ENCODE measurements around the gene F7. TPM values are rescaled to one million over a fixed set of nuclear protein-coding genes. Genes with fewer than 3 reads are reported as not detected.

Gene F7
- total RNA-seq, 1 donor from 2014 or later: 0.06 TPM

- no peak overlapping the region for H3K4me3 ChIP-seq (ENCODE audit: low read depth, low read length)
- TF ChIP-seq, protein P1, sequence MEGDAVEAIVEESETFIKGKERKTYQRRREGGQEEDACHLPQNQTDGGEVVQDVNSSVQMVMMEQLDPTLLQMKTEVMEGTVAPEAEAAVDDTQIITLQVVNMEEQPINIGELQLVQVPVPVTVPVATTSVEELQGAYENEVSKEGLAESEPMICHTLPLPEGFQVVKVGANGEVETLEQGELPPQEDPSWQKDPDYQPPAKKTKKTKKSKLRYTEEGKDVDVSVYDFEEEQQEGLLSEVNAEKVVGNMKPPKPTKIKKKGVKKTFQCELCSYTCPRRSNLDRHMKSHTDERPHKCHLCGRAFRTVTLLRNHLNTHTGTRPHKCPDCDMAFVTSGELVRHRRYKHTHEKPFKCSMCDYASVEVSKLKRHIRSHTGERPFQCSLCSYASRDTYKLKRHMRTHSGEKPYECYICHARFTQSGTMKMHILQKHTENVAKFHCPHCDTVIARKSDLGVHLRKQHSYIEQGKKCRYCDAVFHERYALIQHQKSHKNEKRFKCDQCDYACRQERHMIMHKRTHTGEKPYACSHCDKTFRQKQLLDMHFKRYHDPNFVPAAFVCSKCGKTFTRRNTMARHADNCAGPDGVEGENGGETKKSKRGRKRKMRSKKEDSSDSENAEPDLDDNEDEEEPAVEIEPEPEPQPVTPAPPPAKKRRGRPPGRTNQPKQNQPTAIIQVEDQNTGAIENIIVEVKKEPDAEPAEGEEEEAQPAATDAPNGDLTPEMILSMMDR (conservative IDR thresholded peaks at IDR 0.05; ENCODE audit: low read depth, low read length): no peak
These were observed 33.4 kb downstream of the F7 start for GRCh38 chr13:113138792-113139551.

DNA sequence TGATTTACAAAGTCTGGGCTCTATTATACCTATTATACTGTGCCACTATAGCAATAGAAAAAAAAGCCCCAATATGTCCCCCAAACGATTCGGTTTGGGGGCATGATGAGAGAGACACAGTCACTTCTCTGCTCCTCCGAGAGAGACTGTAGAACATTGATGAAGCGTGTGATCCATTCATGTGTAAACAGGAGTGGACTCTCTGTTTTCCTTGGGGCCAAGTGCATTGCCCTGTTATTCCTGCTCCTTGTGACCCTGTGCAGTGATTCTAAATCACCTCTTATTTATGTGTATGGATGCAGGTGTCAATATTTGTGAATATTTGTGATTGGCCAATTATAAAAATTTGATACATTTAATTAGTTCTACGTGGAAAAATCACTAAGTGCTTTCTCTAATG is 34.0 kb downstream of the F7 start:
- TF ChIP-seq, protein P1 (conservative IDR thresholded peaks at IDR 0.05; ENCODE audit: low read depth, low read length): no peak
- DNase-seq (ENCODE audit: low read depth): no peak
- no peak overlapping the region for H3K4me3 ChIP-seq (ENCODE audit: low read depth, low read length)

More at GRCh38 chr13:113138792-113139551, 33.4 kb downstream of the F7 start:
- no peak for DNase-seq (ENCODE audit: low read depth)

DNA sequence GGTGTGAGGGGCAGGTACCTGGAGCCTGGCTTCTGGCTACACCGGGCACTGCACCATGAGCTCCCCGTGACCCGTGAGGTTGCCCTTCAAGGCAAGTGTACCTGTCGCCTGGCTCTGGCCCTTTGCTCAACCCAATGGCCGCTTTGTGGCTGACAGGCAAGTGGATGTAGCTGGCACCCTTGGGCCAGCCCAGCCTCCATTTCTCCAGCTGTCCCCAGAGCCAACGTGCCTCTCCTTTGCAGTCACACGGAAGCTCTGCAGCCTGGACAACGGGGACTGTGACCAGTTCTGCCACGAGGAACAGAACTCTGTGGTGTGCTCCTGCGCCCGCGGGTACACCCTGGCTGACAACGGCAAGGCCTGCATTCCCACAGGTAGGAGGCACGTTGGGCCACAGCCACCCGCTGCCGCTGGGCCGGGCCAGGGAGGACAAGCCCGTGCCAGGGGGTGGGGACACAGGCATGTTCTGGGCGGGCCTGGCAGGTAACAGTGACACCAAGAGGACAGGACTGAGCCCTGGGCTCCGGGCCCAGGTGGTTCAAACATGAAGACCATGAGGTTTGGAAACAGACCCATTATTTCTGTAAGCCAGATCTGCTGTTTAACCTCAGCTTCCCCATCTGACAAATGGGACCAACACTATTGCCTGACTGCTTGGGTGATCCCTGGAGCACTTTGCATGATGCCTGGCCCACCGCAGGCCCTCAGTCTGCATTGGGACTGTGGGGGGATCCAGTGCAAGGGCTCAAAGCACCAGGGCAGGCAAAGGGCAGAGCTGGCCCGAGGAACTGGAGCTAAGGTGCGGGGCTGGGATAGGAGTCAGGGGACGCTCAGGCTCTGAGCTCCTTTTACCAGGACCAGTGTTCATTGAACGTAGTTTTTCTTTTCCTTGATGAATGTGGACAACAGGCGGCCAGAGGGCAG is 35.3 kb downstream of the F7 start:
- DNase-seq (ENCODE audit: low read depth): no peak
- no peak overlapping the region for H3K4me3 ChIP-seq (ENCODE audit: low read depth, low read length)
- TF ChIP-seq, protein P1 (conservative IDR thresholded peaks at IDR 0.05; ENCODE audit: low read depth, low read length): no peak

DNA sequence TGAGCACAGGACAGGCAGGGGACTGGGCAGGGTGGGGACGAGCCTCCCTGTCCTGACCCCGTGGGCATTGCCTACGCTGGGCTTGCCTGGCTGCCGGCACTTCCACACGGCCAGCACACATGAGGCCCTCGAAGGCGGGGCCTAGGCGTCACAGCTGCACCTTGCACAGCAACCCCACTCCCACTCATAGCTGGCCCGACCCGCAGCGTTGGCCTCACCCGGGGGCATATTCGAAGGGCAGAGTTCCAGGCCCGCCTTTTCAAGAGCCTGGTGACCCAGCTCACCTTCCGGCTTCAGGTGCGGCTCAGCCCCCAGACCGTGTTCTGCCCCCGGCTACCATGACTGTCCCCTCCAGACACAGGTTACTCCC is 36.0 kb downstream of the F7 start:
- no peak for DNase-seq (ENCODE audit: low read depth)
- H3K4me3 ChIP-seq (ENCODE audit: low read depth, low read length): no peak overlapping the region
- TF ChIP-seq, protein P1 (conservative IDR thresholded peaks at IDR 0.05; ENCODE audit: low read depth, low read length): no peak

GRCh38 chr13:113142876-113143275 is 37.3 kb downstream of the F7 start:
- no peak overlapping the region for H3K4me3 ChIP-seq (ENCODE audit: low read depth, low read length)
- TF ChIP-seq, protein P1 (conservative IDR thresholded peaks at IDR 0.05; ENCODE audit: low read depth, low read length): no peak
- DNase-seq (ENCODE audit: low read depth): no peak

DNA sequence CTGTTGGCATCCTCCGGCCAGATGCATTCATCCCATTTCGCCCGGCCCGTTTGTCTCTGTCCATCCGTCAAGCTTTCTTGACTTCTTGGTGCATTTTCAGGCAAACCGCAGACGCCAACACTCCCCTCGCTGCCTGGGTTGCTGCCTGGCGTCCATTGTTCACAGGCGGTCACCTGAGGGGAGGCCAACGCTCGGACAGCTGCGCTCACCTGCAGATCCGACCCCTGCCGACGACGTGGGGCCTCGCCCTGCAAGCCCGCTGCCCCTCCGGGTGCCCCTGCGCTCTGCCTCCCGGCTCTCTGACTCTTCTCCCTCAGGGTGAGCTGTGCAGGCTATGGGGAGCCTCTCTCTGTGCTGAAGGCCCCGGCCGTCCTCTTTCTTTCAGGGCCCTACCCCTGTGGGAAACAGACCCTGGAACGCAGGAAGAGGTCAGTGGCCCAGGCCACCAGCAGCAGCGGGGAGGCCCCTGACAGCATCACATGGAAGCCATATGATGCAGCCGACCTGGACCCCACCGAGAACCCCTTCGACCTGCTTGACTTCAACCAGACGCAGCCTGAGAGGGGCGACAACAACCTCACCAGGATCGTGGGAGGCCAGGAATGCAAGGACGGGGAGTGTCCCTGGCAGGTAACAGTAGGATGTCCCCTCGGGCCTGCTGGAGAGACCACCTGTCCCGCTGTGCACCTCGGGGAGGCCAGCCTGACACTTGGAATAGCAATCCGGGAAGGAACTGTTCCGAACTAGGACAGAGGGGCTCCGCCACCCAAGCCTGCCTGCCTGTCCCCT is 38.1 kb downstream of the F7 start:
- TF ChIP-seq, protein P1 (conservative IDR thresholded peaks at IDR 0.05; ENCODE audit: low read depth, low read length): no peak
- no peak for DNase-seq (ENCODE audit: low read depth)
- H3K4me3 ChIP-seq (ENCODE audit: low read depth, low read length): no peak overlapping the region
